Smooth muscle cell (in vitro differentiated cells): ENCODE data around the gene C14orf119. TPM values are rescaled to one million over a fixed set of nuclear protein-coding genes. Genes with fewer than 3 reads are reported as not detected.

Source experiments
- DNase-seq: peaks from one replicate; lab custom pipeline; 2025; ENCODE audit not compliant: unreplicated experiment; lab: John Stamatoyannopoulos, UW
- H2AFZ ChIP-seq: fragments of 200-600 bp; sonication (generic); 2 replicates; pipeline ENCODE4 v1.6.0; 2016; ENCODE audit warnings: antibody characterized with exemption, low read depth, mild to moderate bottlenecking
- H3F3A ChIP-seq: fragments of 200-600 bp; sonication (generic); 2 replicates; pipeline ENCODE4 v1.6.0; 2017; ENCODE audit warnings: antibody characterized with exemption, low read depth
- H3K27ac ChIP-seq: fragments of 200-600 bp; sonication (generic); 2 replicates; pipeline ENCODE4 v1.5.1; 2016; ENCODE audit warnings: low read depth, mild to moderate bottlenecking
- H3K27me3 ChIP-seq: fragments of 200-600 bp; sonication (generic); 2 replicates; pipeline ENCODE4 v1.6.1; 2016; ENCODE audit warnings: low read depth, mild to moderate bottlenecking
- H3K36me3 ChIP-seq: fragments of 200-600 bp; sonication (generic); 2 replicates; pipeline ENCODE4 v1.5.1; 2016; ENCODE audit warnings: low read depth
- H3K4me1 ChIP-seq: fragments of 200-600 bp; sonication (generic); 2 replicates; pipeline ENCODE4 v1.5.1; 2016; ENCODE audit warnings: low read depth
- H3K4me2 ChIP-seq: fragments of 200-600 bp; sonication (generic); 2 replicates; pipeline ENCODE4 v1.6.0; 2016; ENCODE audit warnings: mild to moderate bottlenecking
- H3K4me3 ChIP-seq: fragments of 200-600 bp; sonication (generic); 2 replicates; pipeline ENCODE4 v1.5.1; 2016; ENCODE audit warnings: mild to moderate bottlenecking
- H3K79me2 ChIP-seq: fragments of 200-600 bp; sonication (generic); 2 replicates; pipeline ENCODE4 v1.6.0; 2016; ENCODE audit warnings: low read depth, mild to moderate bottlenecking
- H3K9ac ChIP-seq: fragments of 200-600 bp; sonication (generic); 2 replicates; pipeline ENCODE4 v1.6.0; 2016; ENCODE audit warnings: low read depth
- H3K9me3 ChIP-seq: fragments of 200-600 bp; sonication (generic); replicated peaks from 2 replicates; pipeline ENCODE4 v1.5.1; 2016; ENCODE audit warnings: low read depth
- H4K20me1 ChIP-seq: fragments of 200-600 bp; sonication (generic); 2 replicates; pipeline ENCODE4 v1.6.0; 2016; ENCODE audit warnings: low read depth
- WGBS: methylation state at CpG from one replicate; pipeline ENCODE4 v1.1.7; 2016; ENCODE audit warnings: low lambda C conversion rate; 5-methylcytosine and 5-hydroxymethylcytosine counted together
- polyA plus RNA-seq: library from polyadenylated mRNA; unstranded; fragments of >200 nt; fragmentation: Nextera tagmentation; extraction: Ambion mirVana; gene quantifications from 2 replicates; pipeline ENCODE4 v1.2.1, GENCODE V29; 2016
- total RNA-seq: library from RNA; depleted of rRNA; stranded (reverse); fragments of >200 nt; gene quantifications from 2 replicates; pipeline ENCODE4 v1.2.3, GENCODE V29; 2014
- TF ChIP-seq, protein P1 (sequence below): fragments of 200-600 bp; sonication (generic); IDR thresholded peaks from 2 replicates; pipeline ENCODE4 v1.5.1; 2017; ENCODE audit warnings: borderline replicate concordance, mild to moderate bottlenecking, antibody characterized with exemption; ENCODE audit not compliant: insufficient read depth, poor library complexity, severe bottlenecking

C14orf119 gene
- total and polyA plus RNA-seq, 2 experiments from 2014 or later = 54.1 to 130 TPM

DNA sequence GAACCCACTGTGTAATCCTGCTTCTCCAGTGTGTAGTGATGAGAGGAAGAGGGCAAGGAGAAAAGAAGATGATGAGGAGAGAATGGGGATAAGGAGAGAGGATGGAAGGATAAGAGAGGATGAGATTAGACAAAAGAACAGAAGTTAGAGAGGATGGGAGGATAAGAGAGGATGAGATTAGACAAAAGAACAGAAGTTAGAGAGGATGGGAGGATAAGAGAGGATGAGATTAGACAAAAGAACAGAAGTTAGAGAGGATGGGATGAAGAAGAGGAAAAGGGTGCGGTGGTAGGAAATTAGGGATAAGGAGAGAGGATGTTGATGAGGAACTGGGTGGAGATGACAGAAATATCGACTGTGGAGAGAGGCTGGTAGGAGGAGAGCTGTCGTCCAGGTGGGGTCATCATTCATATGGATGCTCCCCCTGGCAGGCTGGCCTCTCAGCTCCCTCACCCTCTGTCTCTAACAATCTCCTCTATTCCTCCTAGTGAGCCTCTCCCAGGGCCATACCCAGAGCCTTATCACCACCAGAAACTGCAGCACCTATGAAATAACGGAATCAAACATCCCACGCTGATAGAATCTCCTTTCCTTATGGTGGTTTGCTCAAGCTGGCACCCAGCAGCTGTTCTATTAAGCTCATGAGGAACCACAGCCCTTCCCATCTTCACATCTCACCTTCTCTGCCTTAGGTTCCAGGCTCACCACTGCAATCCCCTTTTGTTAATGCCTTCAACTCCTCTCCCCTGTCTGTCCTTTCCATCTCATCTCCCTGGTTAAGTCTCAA lies 15.5 kb downstream of the C14orf119 start:
- no peak for DNase-seq
- H3K27me3 ChIP-seq = peaks cover 18% of the 10 kb centered on the region
- H3K4me1 ChIP-seq = peaks cover 16% of the 10 kb centered on the region
- H3K79me2 ChIP-seq = no peaks in the 10 kb centered on the region
- no peak overlapping the region for H3K4me2 ChIP-seq
- H3K9ac ChIP-seq = no peak overlapping the region
- WGBS = 88% methylated on average over 5 of the region's 5 CpGs
- no peaks in the 10 kb centered on the region for H4K20me1 ChIP-seq
- H3K27ac ChIP-seq = no peak overlapping the region
- H2AFZ ChIP-seq = no peak overlapping the region
- H3K4me3 ChIP-seq = no peak overlapping the region
- no peaks in the 10 kb centered on the region for H3F3A ChIP-seq
- no peaks in the 10 kb centered on the region for H3K36me3 ChIP-seq
- TF ChIP-seq, protein P1, sequence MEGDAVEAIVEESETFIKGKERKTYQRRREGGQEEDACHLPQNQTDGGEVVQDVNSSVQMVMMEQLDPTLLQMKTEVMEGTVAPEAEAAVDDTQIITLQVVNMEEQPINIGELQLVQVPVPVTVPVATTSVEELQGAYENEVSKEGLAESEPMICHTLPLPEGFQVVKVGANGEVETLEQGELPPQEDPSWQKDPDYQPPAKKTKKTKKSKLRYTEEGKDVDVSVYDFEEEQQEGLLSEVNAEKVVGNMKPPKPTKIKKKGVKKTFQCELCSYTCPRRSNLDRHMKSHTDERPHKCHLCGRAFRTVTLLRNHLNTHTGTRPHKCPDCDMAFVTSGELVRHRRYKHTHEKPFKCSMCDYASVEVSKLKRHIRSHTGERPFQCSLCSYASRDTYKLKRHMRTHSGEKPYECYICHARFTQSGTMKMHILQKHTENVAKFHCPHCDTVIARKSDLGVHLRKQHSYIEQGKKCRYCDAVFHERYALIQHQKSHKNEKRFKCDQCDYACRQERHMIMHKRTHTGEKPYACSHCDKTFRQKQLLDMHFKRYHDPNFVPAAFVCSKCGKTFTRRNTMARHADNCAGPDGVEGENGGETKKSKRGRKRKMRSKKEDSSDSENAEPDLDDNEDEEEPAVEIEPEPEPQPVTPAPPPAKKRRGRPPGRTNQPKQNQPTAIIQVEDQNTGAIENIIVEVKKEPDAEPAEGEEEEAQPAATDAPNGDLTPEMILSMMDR = no peak
- H3K9me3 ChIP-seq = no peaks in the 10 kb centered on the region

DNA sequence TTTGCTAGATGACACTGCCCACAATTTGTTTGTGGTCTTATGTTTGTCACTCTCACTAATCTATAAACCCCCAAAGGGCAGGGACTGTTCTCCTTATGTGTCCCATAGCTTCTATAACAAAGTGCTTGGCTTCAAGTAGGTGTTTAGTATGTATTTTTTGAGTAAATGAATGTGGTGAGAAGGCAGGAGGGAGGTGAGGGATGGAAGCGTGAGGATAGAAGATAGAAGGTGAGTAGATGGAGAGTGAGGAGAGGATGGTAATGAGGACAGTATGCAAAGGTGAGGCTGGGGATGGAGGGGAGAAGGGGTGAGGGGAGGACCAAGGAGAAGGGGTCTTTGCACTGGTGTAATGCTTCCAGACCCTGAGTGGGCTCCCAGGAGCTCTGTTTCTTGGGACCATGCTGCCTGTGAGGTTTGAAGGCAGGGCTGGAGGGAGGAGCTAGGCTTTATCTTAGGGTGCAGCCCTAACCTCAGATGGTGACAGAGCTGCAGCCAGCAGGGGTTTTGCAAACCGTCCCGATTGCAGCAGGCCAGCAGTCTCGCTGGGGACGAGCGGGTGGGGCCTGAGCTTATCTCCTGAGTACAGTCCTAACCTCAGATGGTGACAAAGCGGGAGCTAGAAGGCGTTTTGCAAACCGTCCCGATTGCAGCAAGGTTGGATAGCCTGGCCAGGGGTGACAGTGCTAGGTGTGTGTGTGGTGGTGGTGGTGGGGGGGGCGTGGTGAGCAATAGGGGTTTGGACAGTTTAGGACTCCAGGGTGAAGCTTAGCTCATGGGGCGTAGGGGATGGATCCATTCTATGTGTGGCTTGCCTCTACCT lies 17.3 kb downstream of the C14orf119 start:
- Histone ChIP-seq H3K36me3 (no peaks in the 10 kb centered on the region), H3K27ac (no peak overlapping the region), H4K20me1 (no peaks in the 10 kb centered on the region), H3K4me1 (peaks cover 16% of the 10 kb centered on the region), H3K79me2 (no peaks in the 10 kb centered on the region), H3K9ac (no peak overlapping the region), H3K4me3 (no peak overlapping the region), H2AFZ (no peak overlapping the region), H3K9me3 (no peaks in the 10 kb centered on the region), H3F3A (no peaks in the 10 kb centered on the region), H3K27me3 (peaks cover 18% of the 10 kb centered on the region), H3K4me2 (no peak overlapping the region)
- DNase-seq = no peak
- TF ChIP-seq, protein P1 = no peak
- 55% methylated on average over 11 of the region's 12 CpGs for WGBS

DNA sequence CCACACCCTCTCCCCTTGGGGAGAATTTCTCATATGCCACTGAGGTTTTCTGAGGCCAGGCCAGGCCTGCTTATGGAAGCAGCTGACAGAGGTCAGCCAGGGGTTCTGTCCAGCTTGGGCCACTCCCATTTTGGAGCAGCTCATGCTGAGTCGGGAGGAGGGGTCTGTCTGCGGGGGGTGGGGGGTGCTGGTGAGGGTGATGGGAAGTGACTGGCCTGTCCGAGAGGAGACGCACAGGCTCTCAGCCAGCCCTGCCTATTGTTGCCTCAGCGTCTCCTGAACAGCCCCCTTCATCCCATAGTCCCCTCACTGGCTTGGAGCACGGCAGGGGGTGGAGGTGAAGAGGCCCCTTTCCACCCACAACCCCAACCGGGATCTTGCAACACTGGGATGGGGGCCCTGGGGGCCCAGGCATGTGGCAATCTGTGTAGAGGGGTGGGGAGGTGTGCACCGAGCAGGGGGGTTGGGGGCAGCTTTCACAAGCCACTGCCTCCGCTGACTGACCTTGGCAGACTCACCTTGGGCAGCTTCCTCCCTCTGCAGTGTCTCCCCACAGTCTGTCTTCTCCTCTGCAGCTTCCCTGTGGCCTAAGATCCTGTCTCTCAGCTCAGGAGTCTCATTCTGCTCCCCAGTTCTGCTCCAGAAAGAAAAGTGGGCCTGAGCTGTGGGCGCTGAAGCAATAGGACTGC lies 18.3 kb downstream of the C14orf119 start:
- no peaks in the 10 kb centered on the region for H3K79me2 ChIP-seq
- H3K27me3 ChIP-seq = peaks cover 18% of the 10 kb centered on the region
- no peak overlapping the region for H2AFZ ChIP-seq
- no peak overlapping the region for H3K4me3 ChIP-seq
- no peaks in the 10 kb centered on the region for H4K20me1 ChIP-seq
- H3K9me3 ChIP-seq = no peaks in the 10 kb centered on the region
- no peaks in the 10 kb centered on the region for H3K36me3 ChIP-seq
- WGBS = 60% methylated on average over 8 of the region's 10 CpGs
- H3K4me1 ChIP-seq = peaks cover 16% of the 10 kb centered on the region
- H3K27ac ChIP-seq = no peak overlapping the region
- TF ChIP-seq, protein P1 = no peak
- H3K9ac ChIP-seq = no peak overlapping the region
- no peaks in the 10 kb centered on the region for H3F3A ChIP-seq
- no peak for DNase-seq
- no peak overlapping the region for H3K4me2 ChIP-seq
